GM12872 (cell line): ENCODE measurements around the gene SPIN1.

ENCODE experiments used
- TF ChIP-seq, protein P1 (sequence below): IDR thresholded peaks from 3 replicates; pipeline ENCODE4 v1.5.1; 2011; ENCODE audit warnings: low read depth, mild to moderate bottlenecking, low read length, moderate library complexity; ENCODE audit not compliant: insufficient read depth

The SPIN1 gene

GRCh38 chr9:88391921-88392320 lies 3.7 kb downstream of the SPIN1 start:
- TF ChIP-seq, protein P1, sequence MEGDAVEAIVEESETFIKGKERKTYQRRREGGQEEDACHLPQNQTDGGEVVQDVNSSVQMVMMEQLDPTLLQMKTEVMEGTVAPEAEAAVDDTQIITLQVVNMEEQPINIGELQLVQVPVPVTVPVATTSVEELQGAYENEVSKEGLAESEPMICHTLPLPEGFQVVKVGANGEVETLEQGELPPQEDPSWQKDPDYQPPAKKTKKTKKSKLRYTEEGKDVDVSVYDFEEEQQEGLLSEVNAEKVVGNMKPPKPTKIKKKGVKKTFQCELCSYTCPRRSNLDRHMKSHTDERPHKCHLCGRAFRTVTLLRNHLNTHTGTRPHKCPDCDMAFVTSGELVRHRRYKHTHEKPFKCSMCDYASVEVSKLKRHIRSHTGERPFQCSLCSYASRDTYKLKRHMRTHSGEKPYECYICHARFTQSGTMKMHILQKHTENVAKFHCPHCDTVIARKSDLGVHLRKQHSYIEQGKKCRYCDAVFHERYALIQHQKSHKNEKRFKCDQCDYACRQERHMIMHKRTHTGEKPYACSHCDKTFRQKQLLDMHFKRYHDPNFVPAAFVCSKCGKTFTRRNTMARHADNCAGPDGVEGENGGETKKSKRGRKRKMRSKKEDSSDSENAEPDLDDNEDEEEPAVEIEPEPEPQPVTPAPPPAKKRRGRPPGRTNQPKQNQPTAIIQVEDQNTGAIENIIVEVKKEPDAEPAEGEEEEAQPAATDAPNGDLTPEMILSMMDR = no peak

DNA sequence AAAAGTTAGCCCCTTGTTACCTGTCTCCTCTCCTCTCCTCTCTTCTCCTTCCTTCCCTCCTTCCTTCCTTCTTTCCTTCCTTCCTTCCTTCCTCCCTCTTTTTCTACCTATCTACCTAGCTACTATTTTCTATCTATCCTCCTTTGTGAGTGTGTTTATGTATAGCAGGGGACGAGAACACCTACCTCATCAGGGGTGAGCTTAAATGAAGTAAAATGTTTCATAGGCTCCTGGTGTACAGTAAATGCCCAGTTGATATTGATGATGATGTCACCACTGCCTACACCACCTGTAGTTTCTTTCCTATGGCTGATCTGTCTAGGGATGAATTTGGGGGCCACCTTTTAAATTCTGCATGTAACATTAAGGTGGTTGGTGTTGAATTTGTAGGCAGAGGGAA lies 4.3 kb downstream of the SPIN1 start:
- TF ChIP-seq, protein P1 = no peak

GRCh38 chr9:88396836-88397577 lies 8.8 kb downstream of the SPIN1 start:
- TF ChIP-seq, protein P1 = no peak

- TF ChIP-seq, protein P1 = no peak
Observed at GRCh38 chr9:88398016-88398415, 9.8 kb downstream of the SPIN1 start.

DNA sequence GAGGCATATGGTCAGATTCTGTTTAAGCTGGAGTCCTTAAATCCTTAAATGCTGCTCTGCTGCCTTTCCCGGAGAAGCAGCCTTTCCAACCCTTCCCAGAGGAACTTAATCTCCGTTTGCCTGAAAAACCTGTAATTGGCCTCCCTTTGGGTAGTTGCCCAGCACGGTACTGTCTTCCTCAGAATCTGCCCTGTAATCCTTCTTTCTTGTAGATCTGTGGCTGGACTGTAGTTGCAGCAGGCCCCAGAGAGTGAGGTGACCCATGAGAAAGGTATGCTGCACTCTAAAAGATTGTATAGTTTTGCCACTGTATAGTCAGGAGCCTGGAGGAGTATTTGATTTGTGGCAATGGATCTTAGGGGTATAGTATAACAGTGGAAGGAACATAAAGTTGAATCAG lies 11.7 kb downstream of the SPIN1 start:
- TF ChIP-seq, protein P1 = no peak

GRCh38 chr9:88403340-88403739 lies 15.1 kb downstream of the SPIN1 start:
- TF ChIP-seq, protein P1 = no peak

- TF ChIP-seq, protein P1 = no peak
Observed at GRCh38 chr9:88406051-88406450, 17.8 kb downstream of the SPIN1 start.
